Fibroblast of skin of back (primary cell): ENCODE results near the gene MLST8. TPM values are rescaled to one million over a fixed set of nuclear protein-coding genes. Genes with fewer than 3 reads are reported as not detected.

ENCODE experiments used
- DNase-seq: peaks from one replicate; pipeline ENCODE4 v3.0.0-alpha.2; 2013
- polyA plus RNA-seq, 2 experiments: library from polyadenylated mRNA; unstranded; fragments of 120-200 nt; gene quantifications; one replicate each; pipeline ENCODE4 v1.2.1, GENCODE V29; 2013; ENCODE audit not compliant: insufficient read length in 2 of 2

MLST8 gene
- 44.6 TPM for polyA plus RNA-seq (2013, experiment 1 of 2; ENCODE audit: insufficient read length)
- 39.0 TPM for polyA plus RNA-seq (2013, experiment 2 of 2; ENCODE audit: insufficient read length)

- DNase-seq = peak; percentile 79
These were observed at the start of gene MLST8 for GRCh38 chr16:2205104-2205966. MLST8 (plus strand) TSS chr16:2205454; CDS start chr16:2206086, 632 bp downstream.

GRCh38 chr16:2155977-2156848 is 49.0 kb upstream of the MLST8 start:
- peak; percentile 46 for DNase-seq

DNA sequence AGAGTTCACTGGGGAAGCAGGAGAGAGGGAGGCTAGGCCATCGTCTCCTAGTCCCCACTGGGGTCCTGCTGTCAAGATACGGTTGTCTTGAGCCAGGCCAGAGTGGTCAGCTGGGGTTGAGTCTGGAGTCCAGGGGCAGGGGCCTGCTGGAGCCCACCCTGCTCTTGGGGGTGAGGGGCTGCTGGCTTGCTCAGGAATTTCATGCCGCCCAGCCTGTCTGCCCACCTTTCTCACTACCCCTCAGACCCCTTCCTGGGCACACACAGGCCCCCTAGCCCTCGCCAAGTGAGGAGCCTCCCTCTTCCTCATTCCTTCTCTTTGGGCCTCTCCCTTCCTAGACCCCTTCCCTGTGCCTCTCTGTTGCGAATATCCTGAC is 48.4 kb upstream of the MLST8 start:
- DNase-seq = no peak

DNA sequence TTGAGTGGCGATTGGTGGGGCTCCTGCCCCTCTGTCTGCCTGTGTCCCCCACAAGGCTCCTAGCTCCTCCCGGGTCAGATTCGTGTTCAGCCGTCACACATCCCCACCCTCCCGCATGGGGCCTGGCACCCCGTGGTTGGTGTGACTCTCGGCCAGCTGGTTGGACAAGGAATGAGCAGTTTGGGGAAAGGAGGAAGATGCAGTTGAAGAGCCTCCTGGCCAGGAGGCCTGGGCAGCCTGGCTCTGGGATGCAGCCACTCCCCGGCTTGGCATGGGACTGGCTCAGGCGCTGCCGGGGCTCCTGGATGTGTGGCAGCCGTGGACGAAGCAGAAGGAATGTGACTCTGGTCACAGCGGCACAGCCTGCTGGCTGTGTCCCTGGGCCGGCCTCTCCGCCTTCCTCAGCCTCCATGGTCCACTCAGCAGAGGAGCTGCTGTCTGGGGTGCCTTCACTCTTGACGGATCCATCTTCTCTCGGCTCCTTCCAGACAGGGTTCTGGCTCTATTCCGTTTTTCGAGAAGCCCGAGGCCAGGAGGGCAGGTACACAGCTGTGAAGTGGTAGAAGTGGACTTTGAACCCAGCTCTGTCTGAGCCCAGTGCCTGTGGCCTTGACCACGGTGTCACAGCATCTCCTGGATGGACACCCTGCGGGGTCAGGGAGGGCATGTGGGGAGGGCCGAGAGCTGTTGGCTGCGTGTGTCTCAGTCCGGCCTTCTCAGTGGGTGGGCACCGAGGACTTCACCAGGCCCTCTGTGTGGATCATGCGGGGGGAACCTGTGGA is 47.6 kb upstream of the MLST8 start:
- DNase-seq = no peak

GRCh38 chr16:2158262-2158638 is 47.0 kb upstream of the MLST8 start:
- no peak for DNase-seq

DNA sequence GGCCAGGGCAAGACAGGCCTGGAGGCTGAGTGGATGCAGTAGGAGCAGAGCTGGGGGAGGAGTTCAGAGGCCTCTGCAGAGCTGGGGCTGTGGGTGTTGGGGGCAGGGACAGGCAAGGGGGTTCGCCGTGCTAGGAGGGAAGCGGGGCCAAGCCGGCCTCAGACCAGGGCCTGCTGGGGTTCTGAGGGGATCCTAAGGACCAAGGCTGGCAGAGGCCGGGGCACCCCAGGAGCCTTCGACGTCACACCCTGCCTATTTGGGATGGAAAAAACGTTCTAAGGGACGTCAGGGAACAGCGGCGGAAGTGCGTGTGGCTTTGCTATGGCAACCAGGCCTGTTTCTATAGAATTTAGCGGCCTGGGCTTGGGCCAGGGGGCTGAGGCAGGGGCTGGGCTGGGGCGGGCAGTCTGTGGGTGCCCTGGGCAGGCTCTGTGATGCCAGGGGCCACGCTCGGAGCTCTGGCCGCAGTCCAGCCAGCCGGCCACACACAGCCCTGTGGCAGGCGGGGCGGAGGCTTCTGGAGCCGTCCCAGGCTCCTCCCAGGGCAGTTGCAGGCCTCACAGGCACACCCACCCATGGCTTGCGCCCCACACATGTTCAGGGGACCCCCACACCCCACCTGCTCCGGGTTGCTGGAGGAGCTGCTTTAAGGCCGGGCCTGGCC is 45.9 kb upstream of the MLST8 start:
- no peak for DNase-seq

GRCh38 chr16:2160915-2161551 is 44.2 kb upstream of the MLST8 start:
- no peak for DNase-seq

GRCh38 chr16:2161911-2162310 is 43.3 kb upstream of the MLST8 start:
- DNase-seq = no peak

DNA sequence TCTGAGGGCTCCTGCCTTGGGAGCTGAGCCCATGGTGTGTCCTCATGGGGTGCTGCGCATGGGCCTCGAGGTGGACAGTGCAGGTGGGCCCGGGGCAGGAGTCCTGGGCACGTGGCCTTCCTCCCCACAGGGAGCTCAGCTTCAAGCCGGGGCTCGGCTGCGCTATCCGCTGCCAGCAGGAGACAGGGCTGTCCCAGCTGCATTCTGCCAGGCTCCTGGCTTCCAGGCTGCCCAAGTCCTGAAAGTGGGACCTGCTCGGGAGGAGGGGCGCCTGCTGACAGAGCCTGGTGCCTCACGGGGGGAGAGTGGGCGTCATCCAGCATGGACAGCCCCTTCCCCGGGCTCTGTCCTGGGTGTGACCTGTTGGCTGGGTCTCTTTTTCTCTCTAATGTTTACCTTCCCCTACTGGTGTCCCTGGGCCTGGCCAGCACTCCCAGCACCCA is 42.6 kb upstream of the MLST8 start:
- no peak for DNase-seq

GRCh38 chr16:2163211-2163881 is 41.9 kb upstream of the MLST8 start:
- no peak for DNase-seq

- DNase-seq = no peak
These were observed 39.4 kb upstream of the MLST8 start for GRCh38 chr16:2165861-2166260.

- no peak for DNase-seq
These were observed 38.8 kb upstream of the MLST8 start for GRCh38 chr16:2166263-2167067.

- DNase-seq = no peak
These were observed 38.1 kb upstream of the MLST8 start for GRCh38 chr16:2167068-2167638.

DNA sequence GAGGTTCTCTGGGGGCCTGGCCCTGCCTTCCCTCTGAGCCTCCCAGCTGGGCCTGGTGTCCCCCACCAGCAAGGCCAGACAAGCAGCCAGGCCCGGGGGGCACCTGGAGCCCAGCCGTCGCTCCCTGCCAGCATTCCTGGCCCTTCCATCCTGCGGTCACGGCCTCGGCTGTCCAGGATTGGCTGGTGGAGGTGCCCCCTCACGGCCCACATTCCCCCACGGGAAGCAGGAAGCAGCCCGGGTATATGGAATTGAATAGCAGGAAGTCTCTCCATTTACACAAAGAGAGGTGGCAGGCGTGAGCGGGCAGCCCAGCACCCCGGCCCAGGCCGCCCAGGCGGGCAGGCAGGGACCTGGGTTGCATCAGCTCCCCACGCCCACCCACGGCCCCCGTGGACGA is 35.2 kb upstream of the MLST8 start:
- DNase-seq = no peak

- no peak for DNase-seq
These were observed 34.4 kb upstream of the MLST8 start for GRCh38 chr16:2170587-2171435.

- no peak for DNase-seq
These were observed 33.6 kb upstream of the MLST8 start for GRCh38 chr16:2171601-2172178.

DNA sequence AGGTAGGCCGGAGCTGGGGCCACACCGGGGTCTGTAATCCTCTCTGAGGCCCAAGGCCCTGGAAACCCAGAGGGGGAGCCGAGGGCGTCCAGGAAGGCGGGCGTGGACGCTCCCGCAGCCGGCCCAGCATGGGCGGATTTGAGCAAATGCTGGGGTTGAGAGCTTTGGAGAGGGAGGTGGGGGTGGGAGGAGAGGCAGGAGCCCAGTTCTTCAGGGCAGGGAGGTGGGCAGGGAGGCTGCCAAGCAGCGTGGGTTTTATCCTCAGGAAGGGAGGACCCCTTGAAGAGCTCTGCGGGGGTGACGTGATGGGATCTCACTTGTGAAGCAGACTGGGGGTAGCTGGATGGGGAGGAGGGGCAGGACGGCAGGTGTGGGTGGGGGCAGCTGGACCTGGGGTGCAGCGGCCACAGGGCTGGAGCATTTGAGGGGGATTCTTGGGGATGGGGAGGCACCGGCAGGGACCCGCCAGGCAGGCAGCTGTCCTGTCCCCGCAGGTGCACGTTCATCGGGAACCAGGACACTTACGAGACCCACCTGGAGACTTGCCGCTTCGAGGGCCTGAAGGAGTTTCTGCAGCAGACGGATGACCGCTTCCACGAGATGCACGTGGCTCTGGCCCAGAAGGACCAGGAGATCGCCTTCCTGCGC is 32.4 kb upstream of the MLST8 start:
- DNase-seq = no peak

DNA sequence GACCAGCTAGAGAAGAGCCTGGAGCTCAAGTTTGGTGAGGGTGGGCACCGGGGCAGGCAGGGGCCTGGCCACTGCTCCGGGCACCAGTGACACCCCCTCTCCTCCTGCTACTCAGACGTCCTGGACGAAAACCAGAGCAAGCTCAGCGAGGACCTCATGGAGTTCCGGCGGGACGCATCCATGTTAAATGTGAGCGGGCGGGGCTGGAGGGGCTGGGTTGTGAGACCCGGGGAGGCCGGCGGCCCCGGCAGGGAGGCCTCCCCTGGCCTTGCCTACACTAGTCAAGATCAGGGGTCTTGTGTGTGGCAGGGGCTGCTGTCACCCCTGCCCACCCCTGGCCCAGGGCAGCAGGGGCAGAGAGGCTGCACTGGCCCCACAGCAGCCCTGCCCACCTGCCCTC is 31.9 kb upstream of the MLST8 start:
- no peak for DNase-seq
